Myocyte (in vitro differentiated cells): ENCODE measurements around the gene LSP1. TPM values are rescaled to one million over a fixed set of nuclear protein-coding genes. Genes with fewer than 3 reads are reported as not detected.

Experiments used
- DNase-seq: peaks from one replicate; pipeline ENCODE4 v3.0.0-alpha.2; 2012; ENCODE audit warnings: low read depth
- total RNA-seq: library from RNA; depleted of rRNA; stranded (reverse); fragments of >200 nt; gene quantifications from 2 replicates; pipeline ENCODE4 v1.2.3, GENCODE V29; 2014

LSP1 gene
- total RNA-seq, 1 donor from 2014 or later: 407 TPM

DNA sequence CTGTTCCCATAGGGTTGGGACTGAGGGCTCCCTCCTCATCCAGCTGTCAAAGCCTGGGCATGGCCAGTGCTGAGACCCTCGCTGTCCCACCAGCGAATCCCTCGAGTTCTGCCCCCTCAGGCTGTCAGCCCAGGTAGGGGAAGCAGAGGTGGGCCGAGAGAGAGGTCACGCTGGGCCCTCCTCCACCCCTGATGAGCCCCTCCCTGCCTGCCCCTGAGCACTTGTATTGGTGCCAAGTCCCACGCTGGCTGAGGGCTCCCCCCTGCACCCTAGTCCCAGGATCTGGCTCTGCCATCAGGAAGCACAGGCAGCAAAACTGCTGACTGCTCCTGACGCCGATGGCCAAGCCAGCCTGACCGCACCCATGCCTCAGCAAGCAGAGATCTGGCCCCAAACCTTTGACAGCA lies 35.5 kb downstream of the LSP1 start:
- DNase-seq: no peak

- no peak for DNase-seq
Observed at GRCh38 chr11:1888811-1889210, 35.9 kb downstream of the LSP1 start.

GRCh38 chr11:1889224-1889930 lies 36.5 kb downstream of the LSP1 start:
- DNase-seq: no peak

GRCh38 chr11:1889941-1890855 lies 37.3 kb downstream of the LSP1 start:
- DNase-seq: no peak

- DNase-seq: no peak
Observed at GRCh38 chr11:1890856-1891830, 38.3 kb downstream of the LSP1 start.

DNA sequence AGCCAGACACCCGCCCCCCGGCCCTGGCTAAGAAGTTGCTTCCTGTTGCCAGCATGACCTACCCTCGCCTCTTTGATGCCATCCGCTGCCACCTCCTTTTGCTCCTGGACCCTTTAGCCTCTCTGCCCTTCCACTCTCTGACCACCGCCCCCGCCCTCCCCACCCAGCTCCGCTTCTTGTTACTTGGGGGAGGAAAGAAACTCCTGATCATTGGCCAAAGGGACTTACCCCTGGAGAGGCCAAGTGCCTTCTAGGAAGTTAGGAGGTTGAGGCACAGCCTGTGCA lies 38.9 kb downstream of the LSP1 start, which contains the start of gene PRR33:
Gene PRR33 (minus strand): TSS at position 65 of the 285 bp plus-strand sequence. CDS start 1,311 bp downstream, outside the sequence.
- DNase-seq: no peak

DNA sequence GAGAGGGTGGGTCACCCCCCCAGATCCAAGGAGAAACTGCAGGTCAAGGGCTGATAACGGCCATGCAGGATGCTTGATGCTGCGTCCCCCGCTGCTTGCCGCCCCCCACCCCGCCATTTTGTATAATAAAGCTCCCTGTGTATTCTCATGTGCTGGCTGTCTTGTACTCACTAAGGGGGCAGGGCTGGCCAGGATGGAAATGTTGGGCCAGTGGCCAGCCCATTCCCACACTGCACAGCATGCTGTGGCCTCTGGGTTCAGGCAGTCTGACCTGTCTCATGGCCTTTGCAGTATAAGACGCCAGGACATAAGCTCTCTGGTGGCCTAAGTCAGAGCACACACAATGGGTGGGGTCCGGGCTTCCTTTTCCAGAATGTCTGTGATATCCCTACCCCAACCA lies 39.2 kb downstream of the LSP1 start:
- no peak for DNase-seq

DNA sequence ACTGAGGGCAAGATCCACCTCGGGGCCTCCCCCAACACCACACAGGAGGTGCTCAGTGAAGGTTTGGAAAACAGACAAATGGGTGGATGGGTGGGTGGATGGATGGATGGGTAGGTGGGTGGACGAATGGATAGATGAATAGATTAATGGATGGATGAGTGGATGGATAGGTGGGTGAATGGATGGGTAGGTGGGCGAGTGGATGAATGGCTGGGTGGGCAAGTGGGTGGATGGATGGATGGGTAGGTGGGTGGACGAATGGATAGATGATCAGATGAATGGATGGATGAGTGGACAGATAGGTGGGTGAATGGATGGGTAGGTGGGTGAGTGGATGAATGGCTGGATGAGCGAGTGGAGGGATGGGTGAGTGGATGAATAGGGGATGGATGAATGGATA lies 39.7 kb downstream of the LSP1 start:
- DNase-seq: no peak

- DNase-seq: no peak
Observed at GRCh38 chr11:1893581-1894359, 40.9 kb downstream of the LSP1 start.

GRCh38 chr11:1894759-1895158 lies 41.9 kb downstream of the LSP1 start:
- no peak for DNase-seq

DNA sequence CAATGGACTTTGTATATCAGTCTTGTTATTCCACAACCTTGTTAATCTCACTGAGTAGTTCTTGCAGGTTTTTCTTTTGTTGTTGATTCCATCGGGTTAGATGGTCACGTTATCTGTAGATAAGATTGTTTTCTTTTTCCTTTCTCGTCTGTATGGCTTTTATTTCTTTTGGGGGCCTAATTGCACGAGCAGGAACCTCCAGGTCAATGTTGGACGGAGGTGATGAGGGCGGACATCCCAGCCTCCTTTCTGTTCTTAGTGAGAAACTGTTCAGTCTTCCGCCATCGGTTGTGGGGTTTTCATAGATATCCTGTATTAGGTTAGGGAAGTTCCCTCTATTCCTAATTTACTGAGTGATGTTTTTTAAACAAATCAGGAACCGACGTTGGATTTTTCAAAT lies 43.6 kb downstream of the LSP1 start:
- no peak for DNase-seq

DNA sequence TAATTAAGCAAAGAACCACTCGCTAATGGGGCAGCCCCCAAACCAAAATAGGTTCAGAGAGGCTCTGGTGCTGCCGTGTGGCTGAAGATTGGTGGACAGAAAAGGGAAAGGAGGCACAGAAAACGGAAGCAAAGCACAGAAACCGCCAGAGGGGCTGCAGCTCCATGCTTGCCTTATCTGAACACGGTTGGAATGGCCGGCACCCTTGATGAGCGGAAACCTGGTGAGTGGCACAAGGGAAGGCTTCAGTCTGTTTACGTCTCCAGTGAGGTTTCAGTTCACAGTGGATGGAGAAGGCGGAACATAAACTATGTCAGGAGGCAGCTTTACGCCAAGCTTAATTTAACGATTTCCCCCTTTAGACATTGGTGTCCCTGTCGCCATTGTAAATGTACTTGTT lies 44.0 kb downstream of the LSP1 start:
- no peak for DNase-seq

- no peak for DNase-seq
Observed at GRCh38 chr11:1899090-1899489, 46.2 kb downstream of the LSP1 start.

DNA sequence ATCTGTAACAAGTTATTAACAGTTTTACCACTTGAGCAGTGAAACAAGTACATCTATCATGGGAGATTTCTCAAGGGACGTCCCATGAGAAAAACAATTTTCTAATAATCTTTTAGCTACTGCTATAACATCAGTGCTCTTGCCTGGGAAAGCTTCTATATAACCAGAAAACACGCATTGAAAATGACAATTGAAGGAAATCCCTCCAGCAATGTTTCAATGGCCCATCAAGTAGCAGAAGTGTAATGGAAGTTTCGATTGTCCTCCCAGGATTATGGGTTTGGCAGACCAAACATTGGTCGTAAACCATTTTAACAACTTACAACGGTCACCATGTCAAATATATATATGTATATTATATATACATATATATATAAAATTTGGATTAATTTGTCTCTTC lies 46.8 kb downstream of the LSP1 start:
- DNase-seq: no peak

DNA sequence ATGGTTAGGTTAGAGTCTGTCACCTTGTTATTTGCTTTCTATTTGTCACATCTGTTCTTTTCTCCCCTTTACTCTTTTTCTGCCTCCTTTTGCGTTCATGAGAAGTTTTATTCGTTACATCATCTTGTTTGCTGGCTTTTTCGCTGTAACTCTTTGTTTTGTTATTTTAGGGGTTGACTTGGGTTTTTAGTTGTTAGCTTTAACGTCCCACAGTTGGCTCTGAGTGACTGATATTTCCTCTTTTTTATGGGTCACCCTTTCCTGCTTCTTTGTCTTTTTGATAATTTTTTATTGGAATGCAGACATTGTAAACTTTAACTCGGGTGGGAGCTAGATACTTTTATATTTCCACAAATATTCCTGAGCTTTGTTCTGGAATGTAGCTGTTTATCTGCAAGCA lies 53.3 kb downstream of the LSP1 start:
- DNase-seq: no peak

DNA sequence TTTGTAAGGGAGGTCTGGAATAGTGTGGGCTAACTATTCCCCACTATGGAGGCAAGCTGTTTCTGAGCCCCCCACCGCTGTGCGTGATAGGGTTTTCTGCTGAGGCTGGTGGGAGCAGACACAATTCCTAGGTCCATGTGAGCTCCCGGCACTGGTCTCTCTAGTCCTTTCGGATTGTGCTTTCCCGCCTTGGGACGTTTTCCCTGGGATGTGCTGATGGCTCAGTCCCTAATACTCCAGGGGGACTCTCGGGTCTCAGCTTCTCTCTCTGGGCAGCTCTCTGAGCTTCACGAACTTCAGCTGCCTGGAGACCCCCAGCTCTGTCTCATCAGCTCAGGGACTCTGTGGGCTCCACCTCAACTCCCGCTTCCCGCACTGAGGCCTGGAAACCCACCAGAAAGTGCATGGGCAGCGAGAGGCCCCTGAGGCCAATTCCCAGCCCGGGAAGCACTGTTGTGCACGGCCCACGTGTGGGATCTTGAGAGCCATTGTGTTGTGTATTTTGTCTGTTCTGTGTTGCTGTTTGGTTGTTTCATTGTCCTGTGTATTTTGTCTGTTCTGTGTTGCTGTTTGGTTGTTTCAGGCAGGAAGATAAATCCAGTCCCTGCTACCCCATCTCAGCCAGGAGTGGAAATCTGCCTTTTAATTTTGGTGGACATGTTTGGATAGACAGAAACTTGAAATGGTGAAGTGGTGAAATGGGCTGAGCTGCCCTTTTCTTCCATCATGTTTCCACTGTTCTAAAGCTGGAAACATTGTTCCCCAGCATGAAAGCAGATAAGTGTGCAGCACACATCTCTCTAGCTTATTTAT lies 53.9 kb downstream of the LSP1 start:
- no peak for DNase-seq

- no peak for DNase-seq
Observed at GRCh38 chr11:1908618-1909017, 55.7 kb downstream of the LSP1 start.

DNA sequence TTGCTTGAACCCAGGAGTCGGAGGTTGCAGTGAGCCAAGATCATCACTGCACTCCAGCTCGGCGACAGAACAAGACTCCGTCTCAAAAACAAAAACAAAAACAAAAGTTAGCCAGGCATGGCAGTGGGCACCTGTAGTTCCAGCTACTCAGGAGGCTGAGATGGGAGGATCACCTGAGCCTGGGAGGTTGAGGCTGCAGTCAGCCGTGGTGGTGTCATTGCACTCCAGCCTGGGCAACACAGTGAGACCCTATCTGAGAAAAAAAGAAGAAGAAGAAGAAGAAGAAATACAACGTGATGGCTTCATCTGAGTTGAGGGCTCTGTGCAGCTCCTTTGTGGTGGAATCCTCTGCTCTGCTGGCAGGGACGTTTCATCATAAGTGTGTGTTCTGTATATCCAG lies 56.6 kb downstream of the LSP1 start:
- no peak for DNase-seq

- no peak for DNase-seq
Observed at GRCh38 chr11:1912289-1912878, 59.5 kb downstream of the LSP1 start.
